ENCODE results near the gene RPL10.

RPL10 gene

DNA sequence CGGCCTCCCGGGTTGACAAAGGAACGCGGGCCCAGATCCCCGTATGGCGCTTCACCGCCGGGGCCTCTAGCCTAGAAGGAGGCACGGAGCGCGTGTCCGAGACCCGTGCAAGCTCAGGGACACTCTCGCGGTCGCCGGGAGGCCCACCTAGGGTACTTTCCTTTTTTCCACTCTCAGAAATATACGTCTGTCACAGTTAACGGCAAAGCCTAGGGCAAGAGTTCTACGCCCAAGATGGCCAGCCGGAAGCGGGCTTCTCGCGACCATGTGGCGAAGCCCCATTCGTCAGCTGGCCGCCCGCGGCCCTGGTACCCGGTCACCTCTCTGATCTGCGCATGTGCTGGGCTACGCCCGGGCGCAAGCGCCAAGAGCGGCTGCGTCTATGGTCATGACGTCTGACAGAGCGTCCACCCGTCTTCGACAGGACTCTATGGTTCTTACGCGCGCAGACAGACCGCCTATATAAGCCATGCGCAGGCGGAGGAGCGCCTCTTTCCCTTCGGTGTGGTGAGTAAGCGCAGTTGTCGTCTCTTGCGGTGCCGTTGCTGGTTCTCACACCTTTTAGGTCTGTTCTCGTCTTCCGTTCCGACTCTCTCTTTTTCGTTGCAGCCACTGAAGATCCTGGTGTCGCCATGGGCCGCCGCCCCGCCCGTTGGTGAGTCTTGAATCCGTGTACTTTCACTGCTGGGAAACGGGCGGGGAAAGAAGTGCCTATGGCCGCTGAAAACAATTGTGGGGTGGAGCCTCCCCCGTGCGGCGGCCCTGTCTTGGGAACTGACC, at the start of gene RPL10:
Gene RPL10 (plus strand): TSS at position 490 of the 780 bp plus-strand sequence. CDS start 143 bp downstream, at position 633.
- DNase-seq = peak; percentile 81 to 91

DNA sequence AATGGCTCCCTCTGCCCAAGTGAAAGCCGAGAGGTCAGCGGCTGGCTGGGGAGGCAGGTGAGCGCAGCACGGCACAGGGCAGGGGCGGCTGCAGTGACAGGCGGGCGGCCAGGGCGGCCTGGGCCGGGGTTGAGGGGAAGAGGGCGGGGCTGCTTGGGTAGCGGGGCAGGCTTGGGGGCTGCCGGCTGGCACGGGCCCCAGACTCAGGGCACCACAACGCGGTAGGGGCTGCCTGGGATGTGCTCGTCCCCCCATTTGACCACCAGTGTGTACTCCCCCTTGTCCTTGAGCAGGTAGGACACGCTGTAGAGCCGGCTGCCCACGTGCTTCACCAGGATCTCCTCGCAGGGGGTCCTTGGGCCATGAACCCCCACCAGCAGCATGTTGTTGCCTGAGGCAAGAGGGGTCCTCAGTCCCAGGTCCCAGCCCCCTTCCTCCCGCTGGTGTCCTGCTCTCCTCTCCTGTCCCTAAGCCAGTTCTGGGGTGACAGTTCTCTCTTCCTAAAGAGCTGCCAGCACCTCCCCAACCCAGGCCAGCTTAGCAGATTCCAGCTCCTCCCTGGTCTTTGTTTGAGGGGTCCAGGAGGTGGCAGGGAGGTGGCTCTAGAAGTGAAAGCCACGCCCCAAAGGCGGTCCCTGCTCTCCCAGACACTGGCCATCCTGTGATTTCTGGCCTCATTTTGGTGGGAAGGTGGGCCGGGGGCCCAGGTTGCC, 49.4 kb upstream of the RPL10 start:
- DNase-seq = no peak

DNA sequence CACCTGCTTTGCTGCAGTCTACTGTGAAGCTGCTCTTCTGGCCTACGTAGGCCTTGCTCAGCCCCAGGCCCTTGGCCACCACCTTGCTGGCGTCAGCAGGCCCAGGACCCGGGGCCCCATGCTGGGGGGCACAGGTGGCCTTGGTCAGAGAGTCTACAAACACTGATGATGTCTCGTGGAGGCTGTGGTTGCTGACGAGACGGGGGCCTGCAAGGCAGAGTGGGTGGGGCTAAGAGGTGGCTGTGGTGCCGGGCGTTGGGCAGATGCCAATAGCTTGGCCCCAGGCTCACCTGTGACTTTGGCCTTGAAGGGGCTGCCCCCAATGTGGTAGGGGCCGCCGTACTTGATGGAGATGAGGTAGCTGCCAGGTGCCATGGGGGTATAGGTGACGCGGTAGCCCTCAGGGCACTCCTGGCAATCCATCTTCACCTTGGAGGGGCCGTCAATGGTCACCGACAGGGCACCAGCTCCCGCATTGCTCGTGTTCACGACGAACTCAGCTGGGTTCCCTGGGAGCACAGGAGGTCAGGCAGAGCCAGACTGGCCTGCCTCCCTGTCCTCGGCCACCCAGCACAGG, 48.7 kb upstream of the RPL10 start:
- DNase-seq = no peak

DNA sequence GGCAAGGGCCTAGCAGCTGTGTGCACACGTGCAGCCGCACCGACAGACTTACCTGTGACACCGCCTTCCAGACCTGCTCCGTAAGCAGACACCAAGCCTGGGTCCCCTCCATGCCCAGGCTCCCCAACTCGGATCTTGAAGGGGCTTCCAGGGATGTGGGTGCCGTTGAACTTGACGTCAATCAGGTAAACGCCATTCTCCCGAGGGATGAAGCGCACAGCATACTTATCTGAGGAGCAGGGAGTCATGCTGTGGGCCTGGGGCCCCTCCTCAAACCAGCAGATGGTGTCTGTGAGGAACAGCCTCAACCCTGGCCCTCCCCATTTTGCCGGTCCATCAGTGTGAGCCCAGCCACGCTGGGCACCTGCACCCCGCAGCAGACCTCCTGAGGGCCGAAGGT, 48.2 kb upstream of the RPL10 start:
- DNase-seq = no peak

DNA sequence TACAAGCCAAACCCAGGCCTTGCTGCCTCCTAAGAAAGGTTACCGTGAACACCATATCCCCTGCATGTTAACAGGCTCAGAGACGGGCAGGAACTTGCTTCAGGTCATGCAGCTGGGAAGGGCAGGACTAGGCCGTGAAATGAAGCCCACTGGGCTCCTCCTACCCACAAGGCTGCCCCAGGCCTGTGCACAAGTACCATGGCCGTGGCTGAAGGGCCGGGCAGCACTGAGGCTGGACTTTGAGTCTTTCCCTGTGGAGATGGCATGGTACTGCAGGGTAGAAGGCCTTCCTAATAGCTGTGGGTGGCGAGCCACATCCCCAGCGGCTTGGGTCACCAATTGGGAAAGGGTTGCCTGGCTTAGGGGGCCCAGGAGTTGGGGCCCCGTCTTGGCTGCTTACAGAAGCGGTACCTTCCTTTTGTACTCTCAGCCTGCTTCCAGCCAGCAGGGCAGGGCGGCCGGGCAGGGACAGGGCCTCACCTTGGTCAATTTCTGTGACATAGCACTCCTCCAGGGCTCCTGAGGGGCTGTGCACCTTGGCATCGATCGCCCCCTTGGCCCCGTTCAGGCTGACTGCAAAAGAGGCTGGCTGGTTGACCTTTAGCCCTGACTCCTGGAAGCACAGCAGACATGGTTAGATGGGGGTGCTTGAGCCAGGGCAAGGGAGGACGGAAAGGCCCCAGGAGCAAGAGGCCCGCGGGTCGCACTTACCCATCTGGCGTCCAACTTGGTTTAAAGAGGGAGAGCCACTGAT, 47.6 kb upstream of the RPL10 start:
- DNase-seq = no peak

DNA sequence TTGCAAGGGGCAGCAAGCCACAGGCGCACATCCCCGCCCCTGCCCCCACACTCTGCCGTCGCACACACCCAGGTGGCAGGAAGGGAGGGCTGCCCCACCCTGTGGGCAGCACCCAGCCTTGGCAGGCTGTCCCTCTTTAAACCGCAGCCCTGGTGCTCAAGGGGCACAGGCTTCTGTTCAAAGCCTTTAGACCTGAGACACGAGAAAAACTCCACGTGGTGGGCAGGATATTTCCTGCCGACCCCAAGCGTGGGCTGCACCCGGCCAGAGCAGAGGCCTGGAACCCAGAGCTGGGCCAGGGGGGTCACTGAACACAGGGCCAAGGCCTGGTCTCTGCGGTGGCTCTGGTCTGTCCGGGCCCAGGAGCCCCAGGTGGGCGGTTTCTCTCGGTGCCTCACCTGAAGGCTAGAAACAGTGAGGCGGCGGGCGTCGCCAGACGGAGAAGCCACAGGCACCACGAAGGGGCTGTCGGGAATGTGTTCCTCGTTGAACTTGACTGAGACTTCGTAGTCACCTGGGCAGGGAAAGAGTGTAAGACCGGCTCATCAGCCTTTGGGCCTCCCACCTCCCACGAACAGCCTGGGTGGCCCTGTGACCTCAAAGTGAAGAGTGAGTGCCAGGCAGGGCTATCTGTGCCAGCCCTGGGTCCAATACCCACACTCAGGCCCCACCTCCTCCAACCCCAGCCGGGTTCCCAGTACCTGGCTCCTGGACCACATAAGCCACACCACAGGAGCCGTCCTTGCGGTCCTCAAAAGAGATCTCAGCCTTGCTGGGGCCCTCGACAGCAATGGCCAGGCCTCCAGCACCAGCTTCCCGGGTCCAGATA, 46.8 kb upstream of the RPL10 start:
- no peak for DNase-seq

DNA sequence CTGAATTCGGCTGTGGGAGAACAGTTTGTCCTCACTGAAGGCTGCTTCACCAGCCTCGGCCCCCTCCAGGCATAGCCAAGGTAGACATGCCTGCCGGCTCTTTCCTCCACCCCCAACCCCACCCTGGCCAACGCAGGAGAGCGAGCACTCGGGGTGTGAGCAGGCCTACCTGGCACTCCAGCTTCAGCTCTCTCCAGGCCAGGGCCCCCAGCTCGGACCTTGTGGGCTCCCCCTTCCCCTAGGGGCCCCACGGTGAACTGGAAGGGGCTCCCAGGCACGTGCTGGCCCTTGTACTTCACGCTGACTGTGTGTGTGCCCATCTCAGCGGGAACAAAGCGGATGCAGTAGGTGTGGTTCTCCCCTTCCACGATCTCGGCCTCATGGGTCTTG, 46.2 kb upstream of the RPL10 start:
- DNase-seq = no peak

DNA sequence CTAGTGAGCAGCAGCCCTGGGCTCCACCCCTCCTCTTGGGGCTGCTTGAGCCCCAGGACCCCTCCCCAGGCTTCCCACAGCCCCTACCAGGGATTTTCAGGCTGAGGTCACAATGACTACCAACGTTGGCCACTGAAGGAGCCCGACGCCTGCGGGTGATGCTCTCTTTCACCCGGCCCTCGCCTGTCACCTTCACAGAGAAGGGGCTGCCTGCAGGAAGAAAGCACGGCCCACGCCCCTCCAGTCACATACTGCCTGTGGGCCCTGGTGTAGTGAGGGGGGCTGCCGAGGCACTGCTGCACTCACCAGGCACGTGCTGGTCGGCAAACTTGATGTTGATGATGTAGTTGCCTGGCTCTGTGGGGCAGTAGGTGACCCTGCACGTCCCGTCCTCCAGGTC, 45.7 kb upstream of the RPL10 start:
- no peak for DNase-seq

DNA sequence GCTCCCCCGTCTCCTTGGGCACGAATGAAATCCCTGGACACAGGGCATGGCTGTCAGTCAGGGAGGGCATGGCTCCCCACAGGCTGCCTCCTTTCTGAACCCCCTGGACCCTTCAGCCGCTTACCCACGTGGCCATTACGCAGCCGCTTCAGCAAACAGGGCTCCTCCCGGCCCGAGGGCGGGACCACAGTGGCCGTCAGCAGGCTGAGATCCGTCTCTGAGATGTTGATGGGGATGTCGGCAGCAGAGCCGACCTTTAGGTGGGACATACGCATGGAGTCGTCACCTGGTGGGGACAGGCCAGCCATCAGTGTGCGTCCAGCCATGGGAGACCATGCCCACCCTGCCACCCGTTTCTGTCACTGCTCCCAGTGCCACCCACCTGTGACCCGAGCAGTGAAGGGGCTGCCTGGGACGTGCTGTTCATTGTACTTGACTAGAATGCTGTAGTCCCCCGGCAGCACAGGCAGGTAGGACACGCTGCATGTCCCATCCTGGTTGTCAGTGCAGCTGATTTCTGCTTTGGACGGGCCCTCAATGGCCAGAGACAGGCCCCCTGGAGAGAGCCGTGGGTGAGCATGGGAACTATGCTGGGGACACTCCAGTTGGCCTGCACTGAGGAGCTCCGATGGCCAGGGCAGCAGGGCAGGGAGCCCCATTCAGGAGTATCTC, 44.9 kb upstream of the RPL10 start:
- no peak for DNase-seq

DNA sequence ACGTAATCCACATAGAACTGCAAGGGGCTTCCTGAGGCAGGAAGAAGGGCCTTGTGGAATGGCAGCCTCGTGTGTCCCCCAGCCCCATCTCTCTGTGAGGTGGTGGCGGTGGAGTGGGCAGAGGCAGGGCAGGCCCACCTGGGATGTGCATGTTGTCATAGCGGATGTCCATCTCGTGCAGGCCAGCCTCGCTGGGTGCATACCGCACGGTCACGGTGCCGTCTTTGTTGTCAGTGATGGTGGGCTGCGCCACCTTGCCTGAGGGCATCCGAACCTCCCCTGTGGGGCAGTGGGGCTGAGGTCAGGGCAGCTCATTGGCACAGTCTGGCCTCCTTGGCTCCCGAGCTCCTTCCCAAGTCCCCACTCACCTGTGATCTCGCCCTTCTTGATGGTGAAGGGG, 44.2 kb upstream of the RPL10 start:
- DNase-seq = no peak

DNA sequence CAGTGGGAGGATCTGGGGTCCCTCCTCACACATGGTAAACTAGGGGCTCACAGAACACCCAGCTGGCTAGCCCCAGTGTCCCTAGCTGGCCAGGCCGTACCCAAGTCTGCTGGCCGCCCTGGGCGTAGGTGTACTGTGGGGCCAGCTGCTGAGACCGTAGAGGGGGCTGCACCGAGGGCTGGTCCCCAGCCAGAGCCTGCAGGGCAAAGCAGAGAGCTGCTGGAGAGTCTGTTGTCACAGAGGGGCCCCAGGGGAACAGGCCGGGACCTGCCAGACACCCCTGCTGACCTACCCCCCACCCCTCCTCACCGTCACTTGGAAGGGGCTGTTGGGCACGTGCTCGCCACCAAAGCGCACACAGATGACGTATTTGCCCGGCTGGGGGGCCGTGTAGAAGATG, 43.7 kb upstream of the RPL10 start:
- DNase-seq = no peak

DNA sequence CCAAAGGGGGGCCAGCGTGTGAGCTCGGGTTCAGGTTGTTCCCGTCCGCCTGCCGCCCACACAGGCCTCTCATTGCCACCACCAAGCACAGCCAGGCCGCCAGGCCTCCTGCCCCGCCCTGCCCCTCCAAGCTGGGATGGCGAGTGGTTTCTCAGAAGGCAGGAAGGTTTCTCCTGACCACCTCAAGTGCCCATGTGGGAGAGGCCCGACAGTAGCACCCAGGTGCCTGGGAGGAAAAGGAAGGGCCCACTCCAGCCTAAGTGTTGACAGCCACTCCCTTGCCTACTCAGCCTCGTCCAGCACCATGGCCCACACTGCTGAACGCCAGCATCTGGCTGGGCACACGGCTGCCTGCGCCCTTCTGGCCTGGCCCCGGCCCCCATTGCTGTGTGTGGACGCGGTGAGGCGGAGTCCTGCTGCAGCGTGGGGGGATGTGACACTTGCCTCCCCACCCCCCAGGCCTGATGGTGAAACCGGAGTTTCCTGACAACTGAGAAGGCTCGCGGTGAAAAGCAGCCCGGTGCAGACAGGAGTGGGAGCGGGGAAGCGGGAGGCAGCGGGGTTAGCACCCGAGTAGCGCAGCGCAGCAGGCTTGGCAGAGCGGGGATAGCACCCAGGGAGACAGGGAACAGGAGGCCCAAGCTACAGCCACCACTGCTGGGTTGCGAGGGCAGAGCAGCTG, 42.9 kb upstream of the RPL10 start:
- no peak for DNase-seq

DNA sequence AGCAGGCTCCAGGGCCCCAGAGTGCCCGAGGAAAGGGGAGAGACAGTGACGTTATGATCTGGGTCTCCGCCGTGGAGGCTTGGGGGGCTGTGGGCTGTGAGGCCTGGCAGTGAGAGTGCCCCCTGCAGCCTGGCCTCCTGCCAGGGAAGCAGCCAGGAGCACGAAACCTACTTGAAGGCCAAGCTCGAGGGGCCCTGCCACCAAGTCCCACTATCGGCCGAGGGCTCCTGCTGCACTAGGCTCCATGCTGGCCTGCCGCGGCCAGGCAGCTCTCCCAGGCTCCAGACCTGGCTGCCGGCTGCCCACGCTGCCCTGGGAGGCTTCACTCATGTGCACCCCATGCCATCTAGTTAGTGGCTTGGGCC, 42.4 kb upstream of the RPL10 start:
- DNase-seq = no peak

DNA sequence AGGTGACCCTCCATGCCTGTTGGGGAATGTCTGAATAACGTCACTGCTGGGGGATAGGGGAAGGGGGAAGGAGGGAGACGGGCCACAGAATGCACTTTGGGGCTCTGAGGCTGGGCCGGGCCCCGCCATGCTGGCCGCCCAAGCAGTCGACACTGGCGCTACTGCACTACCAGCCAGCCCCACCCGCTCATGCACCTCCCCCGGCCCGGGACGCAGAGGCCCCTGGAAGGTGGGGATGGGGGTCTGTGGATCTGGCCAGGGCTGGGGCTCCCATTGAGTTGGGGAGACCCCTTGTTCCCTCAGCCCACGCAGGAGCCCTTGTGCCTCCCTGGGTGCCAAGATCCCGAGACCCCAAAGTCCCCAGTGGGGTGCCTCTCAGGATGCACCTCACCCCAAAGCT, 41.6 kb upstream of the RPL10 start:
- no peak for DNase-seq

DNA sequence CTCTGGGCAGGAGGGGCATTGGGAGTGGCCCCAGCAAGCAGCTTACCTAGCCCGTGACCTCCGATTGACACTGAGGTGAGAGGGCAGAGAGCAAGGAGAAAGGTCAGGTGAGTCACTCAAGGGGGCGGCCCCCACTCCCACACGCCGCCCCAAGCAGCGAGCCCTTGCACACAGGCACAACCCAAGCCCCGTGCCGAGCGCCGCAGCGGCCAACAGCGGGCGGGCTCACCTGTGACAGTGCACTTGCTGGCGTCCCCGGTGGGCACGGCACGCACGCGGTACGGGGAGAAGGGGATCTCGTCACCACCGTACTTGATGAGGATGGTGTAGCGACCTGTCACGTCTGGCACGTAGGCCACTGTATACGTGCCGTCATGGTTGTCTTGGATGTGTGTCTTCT, 41.0 kb upstream of the RPL10 start:
- DNase-seq = peak in 1 of 2 experiments; percentile 29

DNA sequence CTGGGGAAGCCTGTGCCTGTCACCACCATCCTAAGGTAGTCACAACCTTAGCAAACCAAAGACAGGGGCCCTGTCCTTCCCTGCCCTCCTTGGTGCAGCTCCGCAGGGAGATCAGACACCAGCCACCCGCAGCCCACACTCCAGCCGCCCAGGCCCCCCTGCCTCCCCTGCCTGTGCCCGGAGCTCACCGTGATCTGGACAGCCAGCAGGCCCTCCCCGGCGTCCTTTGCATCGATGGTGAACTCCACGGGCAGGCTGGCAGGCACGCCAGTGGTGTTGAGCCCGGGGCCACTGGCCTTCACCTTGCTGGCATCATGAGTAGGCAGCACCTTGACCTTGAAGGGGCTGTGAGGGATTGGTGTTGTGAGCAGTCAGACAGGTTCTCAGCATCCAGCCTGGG, 40.2 kb upstream of the RPL10 start:
- no peak for DNase-seq

DNA sequence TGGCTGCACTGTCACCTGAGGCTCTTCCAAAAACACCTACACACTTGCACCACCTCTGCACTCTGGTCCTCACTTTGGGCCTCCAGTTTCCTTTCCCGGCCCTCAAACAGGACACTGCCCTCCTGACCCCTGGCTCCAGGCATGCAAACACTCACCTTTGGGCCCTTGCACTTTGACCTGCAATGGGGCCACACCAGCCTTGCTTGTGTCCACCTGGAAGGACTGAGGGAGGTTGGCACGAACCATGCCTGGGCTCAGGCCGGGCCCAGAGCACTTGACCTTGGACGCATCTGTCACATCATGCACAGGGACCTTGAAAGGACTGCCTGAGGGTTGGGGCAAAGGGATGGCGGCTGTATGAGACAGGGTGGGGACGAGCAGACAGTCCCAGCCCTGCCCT, 39.3 kb upstream of the RPL10 start:
- no peak for DNase-seq

DNA sequence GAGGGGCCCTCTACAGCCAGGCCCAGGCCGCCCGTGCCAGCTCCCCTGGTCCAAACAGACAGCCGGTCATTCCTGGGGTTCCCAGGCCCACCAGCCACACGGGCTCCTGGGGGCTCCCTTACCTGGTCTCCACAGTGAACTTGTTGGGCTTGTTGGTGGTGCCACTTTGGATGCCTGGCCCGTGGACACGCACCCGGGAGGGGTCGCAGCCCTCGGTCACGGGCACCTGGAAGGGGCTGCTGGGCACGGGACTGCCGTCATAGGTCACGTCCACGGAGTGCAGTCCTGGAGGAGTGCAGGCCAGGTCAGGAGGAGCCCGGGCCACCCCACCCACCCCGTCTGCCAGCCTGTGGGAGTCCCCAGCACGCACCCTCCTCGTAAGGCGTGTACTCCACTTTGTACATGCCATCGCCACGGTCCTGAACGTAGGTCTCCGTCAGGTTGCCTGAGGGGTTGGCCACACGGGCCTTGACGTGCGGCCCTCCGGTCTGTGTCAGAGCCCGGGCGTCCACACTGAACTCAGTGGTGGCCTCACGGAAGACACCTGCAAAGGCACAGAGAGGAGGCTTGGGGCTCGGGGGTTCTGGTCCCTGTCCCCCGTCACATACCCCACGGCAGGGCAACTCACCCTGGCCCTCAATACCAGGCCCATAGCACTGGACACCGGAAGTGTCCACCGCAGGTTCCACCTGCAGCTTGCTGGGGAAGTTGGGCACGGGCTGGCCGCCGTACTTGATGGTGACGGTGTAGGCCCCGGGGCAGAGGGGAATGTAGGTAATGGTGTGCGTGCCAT, 38.6 kb upstream of the RPL10 start:
- DNase-seq = no peak

DNA sequence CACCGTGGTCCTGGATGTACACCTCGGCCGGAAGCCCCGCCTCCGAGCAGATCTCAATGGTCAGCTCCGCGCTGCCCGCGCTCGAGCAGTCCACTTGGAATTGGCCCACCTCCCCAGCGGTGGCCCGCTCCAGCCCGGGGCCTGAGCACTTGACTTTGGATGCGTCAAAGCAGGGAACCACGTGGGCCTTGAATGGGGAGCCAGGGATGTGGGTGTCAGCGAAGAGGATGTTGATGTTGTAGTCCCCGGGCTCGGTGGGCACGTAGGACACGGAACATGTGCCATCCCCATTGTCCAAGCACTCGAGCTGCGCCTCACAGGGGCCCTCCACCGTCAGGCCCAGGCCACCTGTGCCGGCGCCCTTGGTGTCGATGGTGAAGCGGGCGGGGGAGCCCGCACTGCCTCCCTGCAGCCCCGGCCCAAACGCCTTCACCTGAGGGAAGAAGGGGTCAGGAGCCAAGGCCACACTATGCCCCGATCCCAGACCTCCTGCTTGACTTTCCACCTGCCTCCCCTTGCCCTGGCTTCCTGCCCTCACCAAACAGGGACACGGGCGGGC, 37.9 kb upstream of the RPL10 start:
- DNase-seq = no peak

DNA sequence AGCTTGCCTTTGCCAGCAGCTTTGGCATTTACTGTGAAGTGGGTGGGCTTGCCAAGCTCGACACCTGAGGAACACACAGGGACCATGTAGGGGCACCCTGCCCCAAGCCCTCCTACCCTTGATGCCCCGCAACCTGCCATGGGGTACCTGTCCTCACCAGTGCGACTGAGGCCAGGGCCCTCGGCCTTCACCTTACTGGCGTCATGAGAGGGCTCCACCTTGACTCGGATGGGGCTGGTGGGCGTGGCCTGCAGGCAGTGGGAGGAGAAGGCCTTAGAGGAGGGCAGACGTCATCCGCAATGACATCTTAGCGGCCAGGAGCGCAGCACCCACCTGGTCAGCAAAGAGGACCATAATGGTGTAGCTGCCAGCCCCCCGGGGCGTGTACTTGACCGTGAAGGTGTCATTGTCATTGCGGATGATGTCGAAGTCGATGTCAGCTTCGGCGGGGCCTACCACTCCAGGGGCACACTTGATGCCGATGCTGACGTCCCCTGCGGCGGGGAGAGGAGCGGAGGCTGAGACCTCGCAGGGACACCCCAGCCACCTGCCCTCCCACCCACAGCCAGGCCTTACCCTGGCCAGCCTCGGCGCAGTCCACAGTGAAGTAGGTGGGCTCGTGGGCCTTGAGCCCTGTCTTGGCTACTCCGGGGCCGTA, 36.0 kb upstream of the RPL10 start:
- DNase-seq = no peak
